IMR-90 (cell line): Measurements from ENCODE around the gene EPB41L3. TPM values are rescaled to one million over a fixed set of nuclear protein-coding genes. Genes with fewer than 3 reads are reported as not detected.

Experiments used
- ATAC-seq: fragments of 200-7000 bp; cut with Tn5 transposase; 2 replicates; pipeline ENCODE4 v1.9.1; 2020; ENCODE audit warnings: low read depth, mild to moderate bottlenecking, moderate library complexity
- BruUV-seq: library from RNA; stranded (reverse); fragments of 400-500 nt; replicated peaks from 2 replicates; lab custom pipeline; 2021; lab: Mats Ljungman, UMichigan
- CTCF ChIA-PET: fragments of 300-600 bp; formaldehyde crosslinking; extraction: SDS; loops from one replicate; lab custom pipeline; 2021; ENCODE audit warnings: antibody characterized with exemption; lab: Yijun Ruan, JAX
- POLR2A ChIA-PET: fragments of 300-600 bp; sonication (Branson Sonifier 250); formaldehyde crosslinking; loops from one replicate; lab custom pipeline; 2022; ENCODE audit warnings: antibody characterized with exemption; ENCODE audit not compliant: unreplicated experiment; lab: Charles Lee
- DNase-seq: peaks from one replicate; pipeline ENCODE4 v3.0.0; 2013
- H2AFZ ChIP-seq: replicated peaks from 2 replicates; pipeline ENCODE3; 2013; ENCODE audit warnings: low read length, mild to moderate bottlenecking; ENCODE audit not compliant: poor library complexity
- H2AK5ac ChIP-seq: 2 replicates; pipeline ENCODE4 v1.6.1; 2013; ENCODE audit warnings: low read depth, low read length, inconsistent platforms
- H2AK9ac ChIP-seq: replicated peaks from 2 replicates; pipeline ENCODE3; 2013; ENCODE audit warnings: mild to moderate bottlenecking, low read depth, low read length, moderate library complexity; ENCODE audit not compliant: poor library complexity
- H2BK120ac ChIP-seq: 2 replicates; pipeline ENCODE4 v1.6.1; 2013; ENCODE audit warnings: low read depth, low read length, inconsistent platforms
- H2BK15ac ChIP-seq: 3 replicates; pipeline ENCODE4 v1.6.1; 2013; ENCODE audit warnings: low read depth, low read length, inconsistent platforms
- H2BK20ac ChIP-seq: 2 replicates; pipeline ENCODE4 v1.6.1; 2013; ENCODE audit warnings: low read depth, mild to moderate bottlenecking, inconsistent platforms, low read length, moderate library complexity
- H2BK5ac ChIP-seq: 2 replicates; pipeline ENCODE4 v1.6.1; 2013; ENCODE audit warnings: mild to moderate bottlenecking, low read depth, low read length, inconsistent platforms; ENCODE audit not compliant: poor library complexity, severe bottlenecking
- H3K14ac ChIP-seq: replicated peaks from 2 replicates; pipeline ENCODE4 v1.6.1; 2013; ENCODE audit warnings: low read depth, low read length, inconsistent platforms
- H3K18ac ChIP-seq: 2 replicates; pipeline ENCODE4 v1.6.1; 2013; ENCODE audit warnings: low read depth, low read length, control low read depth
- H3K23ac ChIP-seq: 2 replicates; pipeline ENCODE4 v1.6.1; 2013; ENCODE audit warnings: low read depth, low read length, inconsistent platforms
- H3K27ac ChIP-seq: 2 replicates; pipeline ENCODE4 v1.5.1; 2013; ENCODE audit warnings: mild to moderate bottlenecking, control low read depth, low read length; ENCODE audit not compliant: insufficient read depth
- H3K27me3 ChIP-seq: 2 replicates; pipeline ENCODE4 v1.6.1; 2013; ENCODE audit warnings: low read length; ENCODE audit not compliant: control insufficient read depth, insufficient read depth
- H3K36me3 ChIP-seq: 2 replicates; pipeline ENCODE4 v1.6.1; 2013; ENCODE audit warnings: low read length, mixed read lengths; ENCODE audit not compliant: control insufficient read depth, insufficient read depth
- H3K4ac ChIP-seq: 2 replicates; pipeline ENCODE4 v1.6.1; 2013; ENCODE audit warnings: low read depth, low read length, inconsistent platforms
- H3K4me1 ChIP-seq: 2 replicates; pipeline ENCODE4 v1.6.1; 2013; ENCODE audit warnings: low read length, mixed read lengths; ENCODE audit not compliant: control insufficient read depth, insufficient read depth
- H3K4me2 ChIP-seq: 2 replicates; pipeline ENCODE4 v1.6.1; 2013; ENCODE audit warnings: low read depth, mild to moderate bottlenecking, control low read depth, low read length, moderate library complexity
- H3K4me3 ChIP-seq: 2 replicates; pipeline ENCODE4 v1.5.1; 2013; ENCODE audit warnings: low read depth, mild to moderate bottlenecking, control low read depth, low read length, moderate library complexity; ENCODE audit not compliant: insufficient read depth
- H3K56ac ChIP-seq: 2 replicates; pipeline ENCODE4 v1.6.1; 2013; ENCODE audit warnings: low read length, inconsistent platforms; ENCODE audit not compliant: insufficient read depth; ENCODE audit errors: extremely low read depth
- H3K79me1 ChIP-seq, 2 experiments: 2 replicates each; pipeline ENCODE4 v1.6.1; 2013; ENCODE audit warnings: low read length in 2 of 2, inconsistent platforms in 1 of 2, low read depth in 1 of 2
- H3K9ac ChIP-seq: 2 replicates; pipeline ENCODE4 v1.6.1; 2013; ENCODE audit warnings: low read depth, low read length, control low read depth
- H3K9me1 ChIP-seq: 2 replicates; pipeline ENCODE4 v1.6.1; 2013; ENCODE audit warnings: low read length, inconsistent platforms; ENCODE audit not compliant: insufficient read depth
- H3K9me3 ChIP-seq: 2 replicates; pipeline ENCODE4 v1.6.1; 2013; ENCODE audit warnings: low read length; ENCODE audit not compliant: control insufficient read depth, insufficient read depth
- H4K20me1 ChIP-seq: 2 replicates; pipeline ENCODE4 v1.6.1; 2013; ENCODE audit warnings: low read length, inconsistent platforms; ENCODE audit not compliant: insufficient read depth
- H4K5ac ChIP-seq: 2 replicates; pipeline ENCODE4 v1.6.1; 2013; ENCODE audit warnings: mild to moderate bottlenecking, low read depth, low read length, control low read depth
- H4K8ac ChIP-seq, 2 experiments: 2 replicates each; pipeline ENCODE4 v1.6.1; 2013; ENCODE audit warnings: low read depth in 2 of 2, low read length in 2 of 2, control low read depth in 1 of 2, inconsistent platforms in 1 of 2
- H4K91ac ChIP-seq: 2 replicates; pipeline ENCODE4 v1.6.1; 2013; ENCODE audit warnings: low read depth, low read length, inconsistent platforms; ENCODE audit not compliant: insufficient read depth
- BHLHE40 ChIP-seq: fragments of 150-350 bp; IDR thresholded peaks from 2 replicates; pipeline ENCODE4 v1.6.1; 2016; ENCODE audit warnings: mild to moderate bottlenecking, low read depth, low read length
- CEBPB ChIP-seq: IDR thresholded peaks from 2 replicates; pipeline ENCODE4 v1.6.1; 2012; ENCODE audit warnings: low read depth, low read length, improper control_type of control experiment
- CHD1 ChIP-seq: IDR thresholded peaks from 2 replicates; pipeline ENCODE4 v1.6.1; 2012; ENCODE audit warnings: low read depth, low read length, improper control_type of control experiment
- CTCF ChIP-seq: conservative IDR thresholded peaks from 2 replicates; pipeline ENCODE4 v1.5.1; 2012; ENCODE audit warnings: mild to moderate bottlenecking, low read depth, low read length, improper control_type of control experiment
- ELK1 ChIP-seq: fragments of 150-350 bp; IDR thresholded peaks from 2 replicates; pipeline ENCODE4 v1.6.1; 2016; ENCODE audit warnings: low read depth, mild to moderate bottlenecking, low read length, moderate library complexity, borderline replicate concordance
- FOS ChIP-seq: fragments of 150-350 bp; IDR thresholded peaks from 2 replicates; pipeline ENCODE4 v1.6.1; 2016; ENCODE audit warnings: low read depth, low read length
- MAFK ChIP-seq: IDR thresholded peaks from 2 replicates; pipeline ENCODE4 v1.6.1; 2012; ENCODE audit warnings: low read depth, low read length, improper control_type of control experiment
- MAZ ChIP-seq: IDR thresholded peaks from 2 replicates; pipeline ENCODE4 v1.6.1; 2012; ENCODE audit warnings: low read depth, mild to moderate bottlenecking, low read length, improper control_type of control experiment, moderate library complexity, borderline replicate concordance
- MXI1 ChIP-seq: IDR thresholded peaks from 2 replicates; pipeline ENCODE4 v1.6.1; 2012; ENCODE audit warnings: low read depth, mild to moderate bottlenecking, low read length, moderate library complexity, borderline replicate concordance
- NFE2L2 ChIP-seq: fragments of 150-350 bp; IDR thresholded peaks from 2 replicates; pipeline ENCODE4 v1.6.1; 2016; ENCODE audit warnings: low read depth, mild to moderate bottlenecking, low read length
- POLR2A ChIP-seq: IDR thresholded peaks from 2 replicates; pipeline ENCODE4 v1.6.1; 2012; ENCODE audit warnings: mild to moderate bottlenecking, low read depth, low read length
- RAD21 ChIP-seq: IDR thresholded peaks from 2 replicates; pipeline ENCODE4 v1.6.1; 2012; ENCODE audit warnings: low read length, improper control_type of control experiment
- RCOR1 ChIP-seq: IDR thresholded peaks from 2 replicates; pipeline ENCODE4 v1.6.1; 2012; ENCODE audit warnings: mild to moderate bottlenecking, low read length, improper control_type of control experiment; ENCODE audit not compliant: insufficient replicate concordance
- RFX5 ChIP-seq: IDR thresholded peaks from 2 replicates; pipeline ENCODE4 v1.8.0; 2012; ENCODE audit warnings: low read depth, mild to moderate bottlenecking, low read length, moderate library complexity
- SMC3 ChIP-seq: fragments of 150-350 bp; IDR thresholded peaks from 2 replicates; pipeline ENCODE4 v1.6.1; 2016; ENCODE audit warnings: low read depth, mild to moderate bottlenecking, antibody characterized with exemption, low read length, moderate library complexity
- USF2 ChIP-seq: fragments of 150-350 bp; IDR thresholded peaks from 2 replicates; pipeline ENCODE4 v1.6.1; 2017; ENCODE audit warnings: mild to moderate bottlenecking, antibody characterized with exemption, low read length, low read depth
- WGBS, 2 experiments: methylation state at CpG; one replicate each; pipeline versions ENCODE4 v1.1.5 to v1.1.7; 2013; ENCODE audit warnings: missing lambda C conversion rate in 2 of 2; ENCODE audit not compliant: insufficient read length in 1 of 2; ENCODE audit errors: extremely low coverage in 2 of 2; 5-methylcytosine and 5-hydroxymethylcytosine counted together
- dilution Hi-C: fragments of 300-500 bp; cut with HindIII; formaldehyde crosslinking; loops from one replicate; pipeline ENCODE4 v1.14.3; 2018; ENCODE audit warnings: low sequenced_read_pairs; ENCODE audit not compliant: unreplicated experiment
- in situ Hi-C: fragments of 300-500 bp; cut with MboI; formaldehyde crosslinking; loops from 3 replicates; pipeline ENCODE4 v1.14.3; 2019; ENCODE audit warnings: low sequenced_read_pairs, inconsistent platforms, mixed read lengths
- intact Hi-C: fragments of 100-400 bp; cut with micrococcal nuclease; formaldehyde crosslinking; loops from 2 replicates; pipeline ENCODE4 v1.10.0; 2022
- polyA plus RNA-seq, 3 experiments: library from polyadenylated mRNA; depleted of rRNA; stranded (reverse); fragments of >200 nt; gene quantifications; 2 replicates each; pipeline ENCODE4 v1.2.3, GENCODE V29; 2012; ENCODE audit warnings: low replicate concordance in 1 of 3
- total RNA-seq: library from RNA; depleted of rRNA; stranded (reverse); fragments of >200 nt; gene quantifications from 2 replicates; pipeline ENCODE4 v1.2.3, GENCODE V29; 2012

EPB41L3 gene
- total and polyA plus RNA-seq, 2 of the 4 experiments (the other 2 are of a cell fraction): 36.6 to 70.3 TPM

GRCh38 chr18:5568416-5568815 lies 24.6 kb upstream of the EPB41L3 start:
- Histone ChIP-seq H3K27me3 (no peaks in the 10 kb centered on the region), H3K4me1 (no peaks in the 10 kb centered on the region), H2AK9ac (no peak overlapping the region), H2BK120ac (no peak overlapping the region), H2AFZ (no peak overlapping the region), H3K27ac (no peak overlapping the region), H2AK5ac (no peak overlapping the region), H2BK5ac (no peak overlapping the region), H3K18ac (no peak overlapping the region), H4K20me1 (no peaks in the 10 kb centered on the region), H3K4me3 (no peak overlapping the region), H3K79me1 (no peaks in the 10 kb centered on the region), H2BK20ac (no peak overlapping the region), H3K56ac (no peak overlapping the region), H3K9me3 (no peaks in the 10 kb centered on the region), H3K14ac (no peak overlapping the region), H3K9ac (no peak overlapping the region), H3K9me1 (no peaks in the 10 kb centered on the region), H4K5ac (no peak overlapping the region), H4K91ac (no peak overlapping the region), H3K36me3 (no peaks in the 10 kb centered on the region), H4K8ac (no peak overlapping the region), H3K4ac (no peak overlapping the region), H3K4me2 (no peak overlapping the region), H3K23ac (no peak overlapping the region), H2BK15ac (no peak overlapping the region)
- DNase-seq (no peak), ATAC-seq (no peak)
- ChIA-PET POLR2A (no interaction called here), CTCF (no interaction called here)
- TF ChIP-seq RFX5 (no peak), CEBPB (no peak), BHLHE40 (no peak), USF2 (no peak), MXI1 (no peak), CTCF (no peak), RCOR1 (no peak), POLR2A (no peak), FOS (no peak), SMC3 (no peak), RAD21 (no peak), NFE2L2 (no peak), ELK1 (no peak), MAFK (no peak), CHD1 (no peak), MAZ (no peak)
- in situ Hi-C loops: no loop called here
- dilution Hi-C loops: no loop called here
- no TSS peak for BruUV-seq
- intact Hi-C loops: no loop called here
- no CpG with 5 or more reads among the region's 3 CpGs for WGBS, 2 experiments
